GM10847 (cell line): ENCODE data around the gene SLC9A3.

Experiments used
- POLR2A ChIP-seq: IDR thresholded peaks from 2 replicates; pipeline ENCODE4 v1.6.1; 2011; ENCODE audit not compliant: insufficient read length; ENCODE audit errors: extremely low read depth

SLC9A3 gene

DNA sequence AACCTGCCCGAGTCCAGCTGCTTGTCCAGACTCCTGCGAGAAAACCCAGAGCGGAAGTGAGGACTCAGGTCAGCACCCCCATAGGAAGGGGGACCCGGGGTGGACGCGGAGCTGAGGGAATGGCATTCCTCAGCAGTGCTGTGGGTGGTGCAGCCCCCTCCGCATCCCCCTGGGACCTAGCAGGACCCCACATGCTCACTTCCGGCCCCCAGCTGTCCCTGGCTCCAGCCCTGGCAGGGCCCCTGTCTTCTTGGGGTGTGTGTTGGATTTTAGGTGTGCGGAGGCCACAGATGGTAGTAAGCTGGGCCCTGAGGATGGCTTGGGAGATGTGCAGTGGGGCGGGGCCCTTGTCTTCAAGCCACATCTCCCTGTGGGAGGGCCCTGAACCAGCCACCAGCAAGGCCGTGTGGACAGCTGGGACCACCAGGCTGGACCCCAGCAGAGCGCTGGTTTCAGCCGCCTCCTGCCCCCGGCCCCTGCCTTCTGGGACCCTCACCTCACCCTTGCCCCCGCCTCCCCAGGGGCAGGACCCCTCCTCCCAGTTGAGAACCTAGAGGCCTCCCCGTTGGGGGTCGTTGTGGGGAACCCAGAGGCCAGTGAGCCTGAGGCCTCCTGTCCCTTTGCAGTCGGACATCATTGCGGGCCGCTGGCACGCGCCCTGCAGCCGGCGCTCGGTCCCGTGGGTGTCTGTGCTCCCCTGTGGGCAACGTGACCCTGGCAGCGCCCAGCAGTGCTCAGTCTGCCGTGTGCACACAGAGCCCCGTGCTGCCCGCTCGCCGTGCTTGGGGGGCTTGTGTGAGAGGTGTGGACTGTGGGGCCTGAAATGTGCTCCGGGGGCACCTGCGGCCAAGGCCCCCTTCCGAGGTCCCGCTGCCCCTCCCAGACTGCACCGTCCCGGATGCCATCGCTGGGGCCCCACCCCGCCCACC, 10.8 kb upstream of the SLC9A3 start:
- no peak for TF ChIP-seq POLR2A

DNA sequence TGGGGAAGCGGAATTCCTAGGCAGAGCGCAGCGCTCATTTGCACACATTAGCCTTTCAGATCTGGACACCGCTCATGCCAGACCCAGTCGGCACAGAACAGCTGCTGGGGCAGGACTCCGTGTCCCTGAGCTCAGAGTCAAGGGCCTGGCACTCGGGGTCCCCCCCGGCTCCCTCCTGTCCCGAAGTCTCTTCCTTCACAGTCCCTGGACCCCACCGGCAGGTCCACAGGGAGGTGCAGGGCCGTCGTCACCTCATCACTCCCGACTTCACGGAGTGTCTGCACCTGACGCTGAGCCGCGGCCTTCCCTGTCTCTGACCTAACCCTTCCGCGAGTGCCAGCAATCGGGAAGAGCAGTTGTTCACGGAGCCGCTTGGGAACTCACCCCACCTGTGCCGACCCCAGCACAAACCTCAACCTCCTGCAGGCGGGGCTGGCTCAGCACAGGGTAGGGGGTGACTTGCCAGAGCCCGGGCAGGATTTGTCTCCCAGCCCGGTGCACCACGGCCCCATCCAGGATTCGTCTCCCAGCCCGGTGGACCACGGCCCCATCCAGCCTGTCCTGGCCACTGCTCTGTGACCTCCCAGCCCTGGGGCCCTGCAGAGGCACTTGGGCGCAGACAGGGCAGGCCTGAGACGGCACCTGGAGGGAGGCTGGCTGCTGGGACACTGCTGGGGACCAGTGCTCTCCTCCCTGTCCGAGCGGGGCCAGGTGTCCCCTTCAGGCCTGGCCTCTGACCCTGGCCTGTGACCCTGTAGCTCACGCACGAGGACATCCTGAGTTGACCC, 9.9 kb upstream of the SLC9A3 start:
- TF ChIP-seq POLR2A = no peak

DNA sequence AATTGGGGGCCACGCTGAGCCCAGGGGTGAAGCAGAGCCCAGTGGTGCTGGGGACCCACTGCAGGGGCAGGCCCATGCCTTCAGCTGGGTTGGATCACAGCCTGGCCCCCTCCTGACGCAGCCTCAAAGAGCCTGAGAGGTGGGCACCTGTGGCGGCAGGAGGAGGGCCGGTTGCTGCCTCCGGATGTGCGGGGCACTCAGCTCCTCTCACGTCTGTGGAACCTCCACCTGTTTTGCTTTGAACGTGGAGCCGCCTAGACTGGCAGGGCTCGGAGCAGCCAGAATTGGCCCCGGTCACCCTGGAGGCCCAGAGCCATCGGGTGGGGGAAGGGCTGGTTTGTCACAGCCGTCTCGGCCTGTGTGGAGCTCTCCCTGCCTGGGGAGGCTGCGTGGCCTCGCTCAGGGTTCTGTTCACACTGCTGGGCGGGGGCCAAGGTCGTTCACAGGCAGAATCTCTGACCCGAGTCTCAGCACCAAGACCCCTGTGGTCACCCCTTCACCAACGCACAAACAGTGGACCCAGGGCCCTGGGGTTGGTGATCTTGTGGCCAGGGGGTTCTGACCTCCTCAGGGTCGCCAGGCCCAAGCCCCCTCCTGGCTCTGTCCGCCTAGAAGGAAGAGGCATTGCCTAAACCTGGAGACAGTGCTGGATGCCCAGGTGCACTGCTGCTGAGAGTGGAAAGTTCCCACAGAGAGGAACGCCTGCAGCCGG, 9.2 kb upstream of the SLC9A3 start:
- TF ChIP-seq POLR2A = no peak

DNA sequence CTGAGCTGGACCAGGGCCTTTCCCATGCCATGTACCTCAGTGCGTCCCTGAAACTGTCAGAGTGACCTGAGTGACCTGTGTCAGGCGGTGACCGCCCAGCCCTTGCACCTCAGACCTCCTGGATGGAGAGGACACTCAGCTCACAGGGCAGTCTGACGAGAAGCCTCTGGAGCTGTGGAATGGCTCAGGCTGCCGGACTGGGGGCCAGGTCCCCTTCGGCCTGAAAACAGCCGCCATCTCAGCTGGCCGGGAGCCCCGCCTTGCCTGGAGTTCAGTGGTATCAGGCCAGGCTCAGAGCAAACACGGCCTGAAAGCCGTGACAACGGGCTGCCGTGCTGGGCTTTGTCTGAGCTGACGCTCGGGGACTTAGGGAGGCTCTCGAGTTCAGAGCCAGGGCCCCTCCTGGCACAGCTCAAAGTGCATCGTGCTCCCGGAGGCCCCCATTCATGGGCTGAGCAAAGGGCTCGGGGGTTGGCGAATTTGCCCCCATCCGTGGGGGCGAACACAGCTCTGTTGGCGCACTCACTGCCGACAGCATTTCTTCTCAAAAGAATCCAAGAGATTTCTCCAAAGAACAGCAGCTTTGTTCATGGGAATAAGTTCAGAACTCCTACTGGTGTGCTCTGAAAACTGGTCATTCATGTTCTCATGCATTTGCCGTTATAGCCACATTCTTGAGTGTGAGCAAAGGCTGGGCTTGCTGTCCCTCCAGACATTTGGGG, 8.4 kb upstream of the SLC9A3 start:
- TF ChIP-seq POLR2A = no peak

DNA sequence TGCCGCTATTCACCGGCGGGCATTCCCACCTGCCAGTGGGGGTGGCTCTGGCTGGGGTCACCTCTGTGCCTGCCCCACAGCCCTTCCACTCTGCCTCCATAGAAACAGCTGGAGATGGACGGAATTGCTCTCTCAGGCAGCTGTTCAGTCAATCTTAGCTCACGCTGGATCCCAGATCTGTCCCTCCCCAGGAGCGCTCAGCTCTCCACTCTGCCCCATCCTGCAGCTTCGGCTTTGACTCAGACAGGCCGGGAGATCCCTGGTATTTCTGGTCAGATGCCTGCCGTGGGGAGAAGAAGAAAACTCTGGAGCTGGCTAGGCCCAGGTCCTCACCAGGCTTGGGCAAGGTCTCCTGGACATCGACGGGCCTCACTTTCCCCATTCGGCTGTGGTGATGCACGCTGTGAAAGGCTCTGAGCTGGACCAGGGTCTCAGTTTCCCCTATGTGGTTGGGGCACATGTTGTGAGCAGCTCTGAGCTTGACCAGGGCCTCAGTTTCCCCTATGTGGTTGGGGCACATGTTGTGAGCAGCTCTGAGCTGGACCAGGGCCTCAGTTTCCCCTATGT, 7.6 kb upstream of the SLC9A3 start:
- TF ChIP-seq POLR2A = no peak

DNA sequence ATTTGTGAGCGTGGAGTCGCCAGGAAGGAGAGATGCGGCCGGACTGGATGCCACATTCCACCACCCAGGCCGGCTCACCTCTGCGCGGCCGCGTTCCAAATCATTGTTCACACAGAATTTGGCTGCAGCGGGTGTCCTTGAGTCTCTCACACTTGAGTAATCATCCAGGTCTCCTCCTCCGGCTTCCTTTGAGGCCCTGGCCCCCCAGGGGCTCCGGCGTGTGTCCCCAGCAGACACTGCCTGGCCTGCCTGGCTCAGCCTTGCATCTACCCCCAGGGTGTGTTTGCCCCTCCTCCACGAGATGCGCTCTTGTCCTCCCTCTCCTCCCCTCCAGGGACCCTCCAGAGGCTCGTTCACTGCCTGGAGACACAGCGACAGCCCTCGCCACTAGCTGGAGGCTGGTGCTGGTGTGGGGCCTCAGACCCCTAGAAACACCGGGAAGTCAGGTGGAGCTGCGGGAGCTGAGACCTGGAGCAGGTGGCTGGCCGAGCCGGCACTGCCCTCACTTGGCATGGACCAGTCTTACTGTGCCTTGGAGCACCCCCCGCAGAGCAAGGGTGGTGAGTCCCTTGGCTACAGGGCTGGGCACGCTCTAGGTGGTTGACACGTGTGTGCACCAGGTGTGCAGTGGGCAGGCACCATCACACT, 7.0 kb upstream of the SLC9A3 start:
- no peak for TF ChIP-seq POLR2A

DNA sequence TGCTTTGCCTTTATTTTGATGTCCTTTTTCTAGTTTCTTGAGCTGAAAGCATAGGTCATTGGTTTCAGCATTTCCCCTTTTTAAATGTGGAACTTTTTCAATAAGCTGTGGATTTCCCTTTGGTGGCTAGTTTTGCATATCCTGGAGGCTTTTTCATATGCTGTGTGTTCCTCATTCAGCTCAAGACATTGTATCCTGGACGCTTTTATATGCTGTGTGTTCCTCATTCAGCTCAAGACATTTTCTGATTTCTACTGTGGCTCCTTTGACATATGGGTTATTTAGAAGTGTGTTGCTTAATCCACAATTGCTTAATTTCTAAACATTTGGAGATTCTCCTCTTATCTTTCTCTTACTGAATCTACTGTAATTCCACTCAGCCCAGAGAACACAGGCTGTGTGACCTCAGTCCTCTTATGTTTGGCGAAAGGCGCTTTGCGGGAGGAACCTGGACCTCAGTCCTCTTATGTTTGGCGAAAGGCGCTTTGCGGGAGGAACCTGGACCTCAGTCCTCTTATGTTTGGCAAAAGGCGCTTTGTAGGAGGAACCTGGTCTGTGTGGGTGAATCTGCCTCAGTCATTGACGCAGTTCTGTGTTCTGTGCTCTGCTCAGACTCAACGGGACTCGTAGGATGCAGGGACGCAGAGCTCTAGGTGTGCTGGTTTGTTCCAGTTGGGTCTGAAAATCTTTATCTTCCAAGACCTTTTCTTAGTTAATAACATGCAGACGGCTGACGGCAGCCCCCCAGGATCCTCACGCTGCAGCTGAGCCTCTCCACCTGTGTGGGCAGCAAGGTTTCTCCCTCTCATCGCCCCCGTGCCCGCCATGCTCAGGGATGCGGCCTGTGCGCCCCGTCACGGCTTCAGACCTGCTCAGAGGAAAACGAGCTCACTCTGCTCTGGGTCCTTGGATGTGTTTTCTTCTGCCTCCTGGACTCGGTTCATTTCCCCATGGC, 6.0 kb upstream of the SLC9A3 start:
- TF ChIP-seq POLR2A = no peak

DNA sequence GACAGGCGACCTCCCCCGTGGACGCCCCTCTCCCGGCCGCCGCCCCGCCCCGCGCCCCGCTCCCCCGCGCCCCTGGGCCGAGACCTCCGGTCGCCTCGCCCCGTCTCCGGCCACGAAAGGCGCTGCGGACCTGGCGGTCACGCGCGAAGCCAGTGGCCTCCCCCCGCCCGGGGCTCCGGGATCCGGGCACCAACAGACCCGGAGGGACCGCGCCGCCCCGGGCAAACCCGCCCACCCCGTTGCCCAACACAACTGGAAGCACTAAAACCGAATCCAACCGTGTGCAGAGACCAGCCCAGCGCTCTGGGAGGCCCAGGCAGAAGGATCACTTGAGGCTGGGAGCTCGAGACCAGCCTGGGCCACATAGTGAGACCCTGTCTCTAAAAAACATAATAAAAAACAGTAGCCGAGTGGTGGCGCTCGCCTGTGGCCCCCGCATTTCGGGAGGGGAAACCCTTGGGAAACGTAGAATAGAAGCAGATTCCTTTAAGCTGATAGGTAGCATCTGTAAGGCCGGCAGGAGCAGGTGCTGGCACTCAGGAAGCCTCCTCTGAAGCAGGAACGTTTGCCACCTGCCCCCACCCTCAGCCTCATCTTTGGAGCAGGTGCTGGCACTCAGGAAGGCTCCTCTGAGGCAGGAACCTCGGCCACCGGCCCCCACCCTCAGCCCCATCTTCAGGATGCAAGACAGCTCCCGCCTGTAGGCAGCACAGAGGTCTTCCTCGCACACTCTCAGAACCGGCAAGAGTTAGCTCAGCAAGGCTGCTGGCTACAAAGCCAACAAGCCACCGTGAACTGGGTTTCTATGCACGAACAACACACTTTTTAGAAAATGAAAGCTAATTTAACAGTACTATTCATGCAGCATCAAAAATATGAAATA, 4.6 kb upstream of the SLC9A3 start:
- TF ChIP-seq POLR2A = no peak

DNA sequence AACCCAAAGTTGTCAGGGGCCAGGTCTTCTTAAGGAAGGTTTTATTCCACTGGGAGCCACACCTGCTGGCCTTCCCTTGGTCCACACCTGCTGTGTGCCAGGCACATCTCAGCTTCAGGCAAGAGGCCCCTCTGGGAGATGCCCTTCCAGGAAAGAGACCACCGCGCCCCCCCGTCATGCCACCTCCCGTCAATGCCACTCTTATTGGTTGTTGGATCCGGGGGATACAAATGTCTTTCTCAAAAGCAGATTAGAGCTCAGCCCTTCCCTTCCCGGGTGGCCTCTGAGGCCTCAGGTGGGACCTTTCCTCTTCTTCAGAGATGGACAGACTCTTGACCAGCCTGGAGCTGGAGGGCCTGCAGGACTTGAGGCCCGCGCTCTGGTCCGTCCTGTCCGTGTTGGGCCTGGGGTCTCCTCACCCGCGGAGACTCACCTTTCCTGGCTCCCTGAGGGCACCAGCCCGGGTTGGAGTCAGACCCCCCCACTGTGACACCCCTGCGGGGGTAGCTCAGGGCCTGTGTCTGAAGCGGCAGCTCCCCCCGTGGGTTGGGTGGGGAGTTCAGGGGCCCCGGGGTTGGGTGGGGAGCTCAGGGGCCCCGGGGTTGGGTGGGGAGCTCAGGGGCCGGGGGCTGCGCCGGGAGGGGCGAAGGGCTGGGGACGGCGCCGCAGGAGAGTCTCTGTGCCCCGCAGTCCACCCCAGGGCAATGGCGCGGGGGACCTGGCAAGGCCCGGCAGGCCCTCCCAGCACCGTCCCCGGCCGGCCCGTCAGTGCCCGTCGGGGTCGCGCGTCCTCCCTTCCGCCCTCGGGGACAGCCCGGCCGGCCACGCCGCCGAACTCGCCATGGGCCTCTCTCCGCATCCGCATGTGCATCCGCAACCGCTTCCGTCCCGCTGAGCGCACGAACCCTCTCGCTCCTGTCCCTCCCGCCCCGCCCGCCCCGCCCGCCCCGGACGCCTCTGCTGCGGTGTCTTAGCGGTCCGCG, 3.7 kb upstream of the SLC9A3 start:
- TF ChIP-seq POLR2A = no peak

DNA sequence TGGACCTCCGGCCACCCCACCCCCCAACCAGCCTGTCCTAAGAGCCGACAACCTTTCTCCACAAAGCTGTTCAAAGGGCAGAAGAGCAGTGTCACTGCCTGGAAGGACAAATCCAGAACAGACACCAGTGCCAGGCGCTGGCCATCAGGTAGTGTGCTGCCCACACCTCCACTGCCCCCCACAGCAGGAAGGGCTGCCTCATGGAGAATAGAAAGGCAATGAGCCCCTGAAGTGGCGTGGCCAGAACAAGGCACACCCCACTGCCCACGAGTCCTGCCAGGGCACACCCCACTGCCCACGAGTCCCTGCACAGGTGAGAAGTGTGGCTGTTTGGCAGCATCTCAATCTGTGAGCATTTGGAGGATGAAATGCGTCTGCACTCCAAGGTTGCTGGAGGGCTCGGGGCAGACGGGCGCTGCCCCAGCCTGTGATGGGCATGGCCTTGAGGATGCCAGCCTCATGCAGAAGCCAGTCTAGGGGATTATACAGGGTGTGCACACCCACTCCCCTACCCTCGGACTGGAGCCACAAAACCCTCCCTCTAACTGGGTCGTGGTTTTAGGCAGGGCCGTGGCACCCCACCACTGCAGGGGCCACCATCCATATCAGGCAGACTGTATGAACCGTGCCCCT, 2.3 kb upstream of the SLC9A3 start:
- TF ChIP-seq POLR2A = no peak
